DND-41 (cell line): ENCODE data around the gene SEC61A2.

Experiments
- ATAC-seq: fragments of 200-7000 bp; cut with Tn5 transposase; 3 replicates; pipeline ENCODE4 v1.9.1; 2021; ENCODE audit warnings: low read depth; ENCODE audit not compliant: insufficient read depth
- DNase-seq: peaks from one replicate; pipeline ENCODE4 v3.0.0-alpha.2; 2020
- H2AFZ ChIP-seq: 2 replicates; pipeline ENCODE4 v1.6.0; 2012; ENCODE audit warnings: low read depth, low read length
- H3K27ac ChIP-seq: 2 replicates; pipeline ENCODE4 v1.5.1; 2012; ENCODE audit warnings: low read length, inconsistent platforms
- H3K27me3 ChIP-seq: fragments of 200-600 bp; sonication (generic); 2 replicates; pipeline ENCODE4 v1.6.0; 2012; ENCODE audit warnings: low read length, mild to moderate bottlenecking, inconsistent platforms; ENCODE audit not compliant: insufficient read depth, poor library complexity
- H3K36me3 ChIP-seq: 2 replicates; pipeline ENCODE4 v1.5.1; 2012; ENCODE audit warnings: low read length, inconsistent platforms; ENCODE audit not compliant: insufficient read depth
- H3K4me1 ChIP-seq: 2 replicates; pipeline ENCODE4 v1.5.1; 2012; ENCODE audit warnings: mild to moderate bottlenecking, low read length; ENCODE audit not compliant: insufficient read depth
- H3K4me2 ChIP-seq: 2 replicates; pipeline ENCODE4 v1.6.0; 2012; ENCODE audit warnings: mild to moderate bottlenecking, moderate library complexity, low read length, inconsistent platforms; ENCODE audit not compliant: insufficient read depth
- H3K4me3 ChIP-seq, 2 experiments: fragments of 200-600 bp in 1 of 2; shearing (Covaris generic) in 1 of 2; 2 replicates each; pipeline ENCODE4 v1.5.1; 2012 to 2016; ENCODE audit warnings: inconsistent platforms in 2 of 2, low read length in 2 of 2, mild to moderate bottlenecking in 2 of 2, low read depth in 1 of 2, moderate library complexity in 1 of 2
- H3K79me2 ChIP-seq: 2 replicates; pipeline ENCODE4 v1.6.0; 2012; ENCODE audit warnings: low read length, inconsistent platforms; ENCODE audit not compliant: insufficient read depth
- H3K9ac ChIP-seq: 2 replicates; pipeline ENCODE4 v1.6.0; 2012; ENCODE audit warnings: low read depth, mild to moderate bottlenecking, inconsistent platforms, low read length, moderate library complexity
- H3K9me3 ChIP-seq: 2 replicates; pipeline ENCODE4 v1.5.1; 2012; ENCODE audit warnings: low read length, moderate library complexity, mild to moderate bottlenecking, inconsistent platforms; ENCODE audit not compliant: insufficient read depth, severe bottlenecking
- H4K20me1 ChIP-seq: 2 replicates; pipeline ENCODE4 v1.6.0; 2012; ENCODE audit warnings: low read length; ENCODE audit not compliant: insufficient read depth
- CTCF ChIP-seq: IDR thresholded peaks from 2 replicates; pipeline ENCODE4 v1.5.1; 2012; ENCODE audit warnings: borderline replicate concordance, low read length, moderate library complexity, mild to moderate bottlenecking; ENCODE audit not compliant: poor library complexity, severe bottlenecking; ENCODE audit errors: extremely low read depth
- EZH2 ChIP-seq: IDR thresholded peaks from 3 replicates; pipeline ENCODE4 v1.6.1; 2012; ENCODE audit warnings: borderline replicate concordance, low read depth, mild to moderate bottlenecking, moderate library complexity, low read length, inconsistent platforms; ENCODE audit not compliant: severe bottlenecking

Gene SEC61A2

GRCh38 chr10:12130237-12130872 lies 878 bp downstream of the SEC61A2 start:
- peak; percentile 24; the same call in 2 of the 3 replicates for ATAC-seq
- DNase-seq = peak; percentile 37
- H3K9me3 ChIP-seq = no peaks in the 10 kb centered on the region
- no peaks in the 10 kb centered on the region for H4K20me1 ChIP-seq
- peak overlapping the region; percentile 96 for H2AFZ ChIP-seq
- H3K4me3 ChIP-seq = peak overlapping the region; percentile 86 to 87
- H3K36me3 ChIP-seq = peaks cover 14% of the 10 kb centered on the region; the same call in 1 of the 2 replicates
- TF ChIP-seq EZH2 = no peak
- TF ChIP-seq CTCF = peak; percentile 45
- peaks cover 26% of the 10 kb centered on the region for H3K4me1 ChIP-seq
- H3K27me3 ChIP-seq = no peaks in the 10 kb centered on the region
- peak overlapping the region; percentile 98 for H3K4me2 ChIP-seq
- peaks cover 26% of the 10 kb centered on the region for H3K79me2 ChIP-seq
- peak overlapping the region; percentile 70; the same call in 1 of the 2 replicates for H3K27ac ChIP-seq
- H3K9ac ChIP-seq = peak overlapping the region; percentile 81

GRCh38 chr10:12135631-12136030 lies 6.2 kb downstream of the SEC61A2 start:
- Histone ChIP-seq H3K4me1 (peaks cover 8% of the 10 kb centered on the region), H3K4me2 (no peak overlapping the region), H3K79me2 (peaks cover 14% of the 10 kb centered on the region), H3K9me3 (no peaks in the 10 kb centered on the region), H3K9ac (no peak overlapping the region), H2AFZ (no peak overlapping the region), H4K20me1 (no peaks in the 10 kb centered on the region), H3K27me3 (no peaks in the 10 kb centered on the region), H3K27ac (no peak overlapping the region), H3K36me3 (peaks cover 55% of the 10 kb centered on the region), H3K4me3 (no peak overlapping the region)
- no peak for ATAC-seq
- TF ChIP-seq CTCF = no peak
- no peak for TF ChIP-seq EZH2
- no peak for DNase-seq

GRCh38 chr10:12140038-12140437 lies 10.6 kb downstream of the SEC61A2 start:
- H3K9me3 ChIP-seq = no peaks in the 10 kb centered on the region
- no peak for ATAC-seq
- H3K4me2 ChIP-seq = no peak overlapping the region
- no peaks in the 10 kb centered on the region for H4K20me1 ChIP-seq
- H3K4me3 ChIP-seq = no peak overlapping the region
- no peaks in the 10 kb centered on the region for H3K4me1 ChIP-seq
- no peak overlapping the region for H2AFZ ChIP-seq
- no peak overlapping the region for H3K27ac ChIP-seq
- H3K79me2 ChIP-seq = no peaks in the 10 kb centered on the region
- TF ChIP-seq EZH2 (no peak), CTCF (no peak)
- no peak overlapping the region for H3K9ac ChIP-seq
- no peak for DNase-seq
- no peaks in the 10 kb centered on the region for H3K27me3 ChIP-seq
- peaks cover 80% of the 10 kb centered on the region for H3K36me3 ChIP-seq
